ENCODE measurements around the gene RAB7B.

The RAB7B gene

DNA sequence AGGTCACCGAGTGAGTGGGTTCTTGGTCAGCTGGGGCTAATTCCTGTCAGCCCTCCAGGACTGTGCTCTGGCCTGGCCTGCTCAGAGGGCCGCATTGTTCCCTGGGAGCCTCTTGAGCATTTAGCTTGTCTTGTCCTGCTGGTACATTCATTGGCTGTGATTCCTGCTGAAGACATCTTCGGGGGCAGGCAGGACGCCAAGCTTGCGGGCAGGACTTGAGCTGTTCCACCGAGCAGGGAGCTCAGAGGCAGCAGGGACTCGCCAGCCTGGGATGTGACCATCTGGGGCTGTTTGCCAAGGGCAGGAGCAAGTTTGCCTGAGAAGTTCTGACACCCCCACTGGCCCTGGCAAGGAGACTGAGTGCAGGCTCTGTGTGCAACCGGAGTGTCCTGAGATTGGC is 52.9 kb downstream of the RAB7B start:
- no peak overlapping the region for H3K27ac ChIP-seq

DNA sequence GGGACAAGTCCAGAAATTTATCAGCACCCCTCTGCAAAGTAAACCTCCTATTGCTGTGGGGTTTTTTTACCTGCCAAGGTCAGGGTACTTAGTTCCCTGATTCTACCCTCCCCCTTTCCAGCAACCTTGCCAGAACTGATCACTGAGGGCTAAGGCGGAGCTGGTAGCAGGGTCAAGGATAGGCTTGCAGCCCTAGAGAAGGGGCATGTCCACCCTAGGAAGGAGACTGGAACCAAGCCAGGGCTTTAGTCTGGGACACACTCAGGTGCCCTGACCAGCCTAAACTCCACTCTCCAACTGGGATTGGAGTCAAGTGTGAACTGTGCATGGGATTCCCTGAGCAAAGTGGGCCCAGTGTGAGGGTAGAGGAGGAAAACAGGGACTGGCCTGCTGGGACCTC is 53.4 kb downstream of the RAB7B start:
- DNase-seq: no peak
- in situ Hi-C loops (cut with HindIII; ENCODE audit: low pct_ligation_motif_present, low sequenced_read_pairs): no loop called here
- Histone ChIP-seq H3K36me3 (replicated peaks) (no peaks in the 10 kb centered on the region), H3K27me3 (replicated peaks) (peaks cover 6% of the 10 kb centered on the region), H3K4me3 (ENCODE audit: low read depth, low read length) (no peak overlapping the region), H3K27ac (no peak overlapping the region)
- TF ChIP-seq, protein P1, sequence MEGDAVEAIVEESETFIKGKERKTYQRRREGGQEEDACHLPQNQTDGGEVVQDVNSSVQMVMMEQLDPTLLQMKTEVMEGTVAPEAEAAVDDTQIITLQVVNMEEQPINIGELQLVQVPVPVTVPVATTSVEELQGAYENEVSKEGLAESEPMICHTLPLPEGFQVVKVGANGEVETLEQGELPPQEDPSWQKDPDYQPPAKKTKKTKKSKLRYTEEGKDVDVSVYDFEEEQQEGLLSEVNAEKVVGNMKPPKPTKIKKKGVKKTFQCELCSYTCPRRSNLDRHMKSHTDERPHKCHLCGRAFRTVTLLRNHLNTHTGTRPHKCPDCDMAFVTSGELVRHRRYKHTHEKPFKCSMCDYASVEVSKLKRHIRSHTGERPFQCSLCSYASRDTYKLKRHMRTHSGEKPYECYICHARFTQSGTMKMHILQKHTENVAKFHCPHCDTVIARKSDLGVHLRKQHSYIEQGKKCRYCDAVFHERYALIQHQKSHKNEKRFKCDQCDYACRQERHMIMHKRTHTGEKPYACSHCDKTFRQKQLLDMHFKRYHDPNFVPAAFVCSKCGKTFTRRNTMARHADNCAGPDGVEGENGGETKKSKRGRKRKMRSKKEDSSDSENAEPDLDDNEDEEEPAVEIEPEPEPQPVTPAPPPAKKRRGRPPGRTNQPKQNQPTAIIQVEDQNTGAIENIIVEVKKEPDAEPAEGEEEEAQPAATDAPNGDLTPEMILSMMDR (IDR thresholded peaks at IDR 0.05; ENCODE audit: low read depth, low read length, missing control alignments): no peak

More for the DNA sequence above, 52.9 kb downstream of the RAB7B start:
- TF ChIP-seq, protein P1 (IDR thresholded peaks at IDR 0.05; ENCODE audit: low read depth, low read length, missing control alignments): no peak
- in situ Hi-C loops (cut with HindIII; ENCODE audit: low pct_ligation_motif_present, low sequenced_read_pairs): no loop called here
- DNase-seq: peak; percentile 9
- Histone ChIP-seq H3K27me3 (replicated peaks) (peaks cover 2% of the 10 kb centered on the region), H3K36me3 (replicated peaks) (no peaks in the 10 kb centered on the region), H3K4me3 (ENCODE audit: low read depth, low read length) (no peak overlapping the region)

DNA sequence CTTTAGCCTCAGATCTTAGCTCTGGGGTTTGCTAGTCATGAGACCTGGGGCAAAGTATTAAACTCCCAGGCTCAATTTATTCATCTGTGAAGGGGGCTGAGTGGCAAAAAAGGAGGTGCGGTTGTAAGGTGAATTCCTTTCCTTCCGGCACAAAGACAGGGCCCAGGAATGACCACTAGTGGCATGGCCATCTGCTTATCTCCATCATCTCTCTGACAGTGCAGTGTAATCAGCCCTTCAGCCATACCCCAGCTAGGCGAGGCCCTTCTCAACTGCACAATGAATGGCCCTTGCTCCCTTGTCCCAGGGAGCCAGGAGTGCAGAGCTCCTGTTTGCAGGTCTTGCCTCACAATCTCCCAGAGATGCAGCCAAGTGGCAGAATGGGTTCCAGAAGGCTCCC is 54.3 kb downstream of the RAB7B start:
- TF ChIP-seq, protein P1 (IDR thresholded peaks at IDR 0.05; ENCODE audit: low read depth, low read length, missing control alignments): no peak
- H3K4me3 ChIP-seq (ENCODE audit: low read depth, low read length): no peak overlapping the region
- in situ Hi-C loops (cut with HindIII; ENCODE audit: low pct_ligation_motif_present, low sequenced_read_pairs): no loop called here
- H3K27me3 ChIP-seq (replicated peaks): peaks cover 9% of the 10 kb centered on the region
- H3K36me3 ChIP-seq (replicated peaks): no peaks in the 10 kb centered on the region
- H3K27ac ChIP-seq: no peak overlapping the region
- no peak for DNase-seq

DNA sequence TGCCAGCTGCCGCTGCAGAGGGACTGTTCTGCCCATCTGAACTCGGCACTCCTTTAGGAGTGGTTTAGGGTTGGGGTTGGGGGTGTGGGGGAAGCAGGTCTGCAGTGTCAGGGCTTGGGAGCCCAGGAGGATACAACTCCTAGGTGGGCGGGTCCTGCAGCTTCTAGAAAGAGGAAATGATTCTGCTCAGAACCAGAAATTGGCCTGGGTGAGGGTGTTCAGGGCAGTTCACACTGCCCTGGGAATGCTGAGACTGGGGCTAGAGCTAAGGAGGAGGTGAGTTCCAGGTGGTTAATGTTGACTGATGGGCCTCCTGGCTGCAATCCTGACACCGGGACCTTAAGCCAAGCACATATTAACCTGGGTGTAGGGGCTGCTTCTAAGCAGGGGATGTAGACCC is 55.2 kb downstream of the RAB7B start:
- H3K27ac ChIP-seq: no peak overlapping the region
- H3K36me3 ChIP-seq (replicated peaks): no peaks in the 10 kb centered on the region
- in situ Hi-C loops (cut with HindIII; ENCODE audit: low pct_ligation_motif_present, low sequenced_read_pairs): no loop called here
- no peak overlapping the region for H3K4me3 ChIP-seq (ENCODE audit: low read depth, low read length)
- TF ChIP-seq, protein P1 (IDR thresholded peaks at IDR 0.05; ENCODE audit: low read depth, low read length, missing control alignments): no peak
- peaks cover 15% of the 10 kb centered on the region for H3K27me3 ChIP-seq (replicated peaks)
- DNase-seq: no peak

DNA sequence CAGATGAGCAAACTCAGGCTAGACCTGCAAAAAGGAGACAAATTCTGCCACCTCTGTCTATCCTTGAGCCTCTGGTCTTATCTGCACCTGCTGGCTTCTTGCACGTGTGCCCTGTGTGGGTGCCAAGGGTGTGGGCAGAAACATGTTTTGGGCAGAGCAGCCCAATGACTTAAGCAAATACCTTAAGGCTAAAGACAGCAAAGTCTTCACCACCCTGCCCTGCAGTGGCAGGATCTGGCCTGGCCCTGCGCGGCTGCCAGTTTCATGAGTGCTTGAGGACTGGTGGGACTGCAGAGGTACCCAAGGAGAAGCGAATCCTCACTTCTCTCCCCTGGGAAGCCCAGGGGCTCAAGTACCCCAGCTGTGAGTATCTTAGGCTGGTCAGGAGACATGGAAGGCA is 56.2 kb downstream of the RAB7B start:
- peaks cover 23% of the 10 kb centered on the region for H3K27me3 ChIP-seq (replicated peaks)

DNA sequence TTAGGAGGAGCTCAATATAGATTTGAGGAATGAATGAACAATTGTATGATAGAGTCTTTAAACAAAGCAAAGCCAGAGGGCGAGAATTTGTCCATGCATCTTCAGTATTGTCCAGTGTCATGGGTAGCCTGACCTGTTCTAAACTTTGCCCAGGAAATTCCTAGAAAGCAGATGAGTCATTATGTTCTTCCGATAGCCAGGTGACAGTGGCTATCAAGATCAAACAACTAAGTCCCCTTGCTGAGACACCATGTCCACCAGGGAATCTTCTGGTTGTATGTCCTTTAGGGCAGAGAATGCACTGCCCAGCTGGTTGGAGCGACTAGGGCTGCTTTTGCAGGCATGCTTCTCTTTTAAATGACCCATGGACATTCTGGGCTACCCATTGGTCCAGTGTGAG is 58.1 kb downstream of the RAB7B start:
- TF ChIP-seq, protein P1 (IDR thresholded peaks at IDR 0.05; ENCODE audit: low read depth, low read length, missing control alignments): no peak
- H3K27me3 ChIP-seq (replicated peaks): peaks cover 23% of the 10 kb centered on the region
- H3K36me3 ChIP-seq (replicated peaks): no peaks in the 10 kb centered on the region
- no peak for DNase-seq
- in situ Hi-C loops (cut with HindIII; ENCODE audit: low pct_ligation_motif_present, low sequenced_read_pairs): no loop called here
- no peak overlapping the region for H3K4me3 ChIP-seq (ENCODE audit: low read depth, low read length)
- no peak overlapping the region for H3K27ac ChIP-seq

More for the DNA sequence above, 56.2 kb downstream of the RAB7B start:
- Histone ChIP-seq H3K36me3 (replicated peaks) (no peaks in the 10 kb centered on the region), H3K4me3 (ENCODE audit: low read depth, low read length) (no peak overlapping the region), H3K27ac (no peak overlapping the region)
- DNase-seq: no peak
- TF ChIP-seq, protein P1 (IDR thresholded peaks at IDR 0.05; ENCODE audit: low read depth, low read length, missing control alignments): no peak
- in situ Hi-C loops (cut with HindIII; ENCODE audit: low pct_ligation_motif_present, low sequenced_read_pairs): no loop called here
